GM23338 (cell line): ENCODE results near the gene CBR1. TPM values are rescaled to one million over a fixed set of nuclear protein-coding genes. Genes with fewer than 3 reads are reported as not detected.

Experiments
- ATAC-seq: fragments of 200-7000 bp; cut with Tn5 transposase; 3 replicates; pipeline ENCODE4 v1.9.1; 2020
- DNase-seq: peaks from one replicate; pipeline ENCODE4 v3.0.0-alpha.2; 2015; ENCODE audit warnings: low spot score
- H2AFZ ChIP-seq: fragments of 200-600 bp; sonication (generic); 2 replicates; pipeline ENCODE4 v1.8.0; 2016; ENCODE audit warnings: antibody characterized with exemption, mild to moderate bottlenecking, moderate library complexity
- H3F3A ChIP-seq: fragments of 200-600 bp; sonication (generic); replicated peaks from 2 replicates; pipeline ENCODE4 v1.8.0; 2017; ENCODE audit warnings: antibody characterized with exemption, mixed run types, low read depth
- H3K27ac ChIP-seq: fragments of 200-600 bp; sonication (generic); 2 replicates; pipeline ENCODE4 v1.6.1; 2016; ENCODE audit warnings: low read depth
- H3K27me3 ChIP-seq: fragments of 200-600 bp; sonication (generic); 2 replicates; pipeline ENCODE4 v1.8.0; 2016; ENCODE audit warnings: mild to moderate bottlenecking, mixed run types, moderate library complexity; ENCODE audit not compliant: insufficient read depth
- H3K36me3 ChIP-seq: fragments of 200-600 bp; sonication (generic); 2 replicates; pipeline ENCODE4 v1.8.0; 2016; ENCODE audit warnings: mild to moderate bottlenecking; ENCODE audit not compliant: insufficient read depth
- H3K4me1 ChIP-seq: fragments of 200-600 bp; sonication (generic); 2 replicates; pipeline ENCODE4 v1.8.0; 2016; ENCODE audit warnings: mild to moderate bottlenecking, moderate library complexity; ENCODE audit not compliant: insufficient read depth
- H3K4me2 ChIP-seq: fragments of 200-600 bp; sonication (generic); 2 replicates; pipeline ENCODE4 v1.7.1; 2017; ENCODE audit warnings: mixed run types
- H3K4me3 ChIP-seq: fragments of 200-600 bp; sonication (generic); 2 replicates; pipeline ENCODE4 v1.6.1; 2016; ENCODE audit warnings: mixed run types
- H3K79me2 ChIP-seq: fragments of 200-600 bp; sonication (generic); replicated peaks from 2 replicates; pipeline ENCODE4 v1.8.0; 2017; ENCODE audit warnings: mild to moderate bottlenecking; ENCODE audit not compliant: insufficient read depth
- H3K9me2 ChIP-seq: fragments of 200-600 bp; sonication (generic); 2 replicates; pipeline ENCODE4 v1.8.0; 2017; ENCODE audit not compliant: insufficient read depth
- H4K20me1 ChIP-seq: fragments of 200-600 bp; sonication (generic); replicated peaks from 2 replicates; pipeline ENCODE4 v1.8.0; 2017; ENCODE audit warnings: mild to moderate bottlenecking; ENCODE audit not compliant: insufficient read depth
- H3K27ac Mint-ChIP-seq: 2 replicates; pipeline ENCODE4 v1.8.0; 2020; ENCODE audit warnings: inconsistent platforms, mild to moderate bottlenecking, moderate library complexity, mixed read lengths
- H3K27me3 Mint-ChIP-seq: 3 replicates; pipeline ENCODE4 v1.8.0; 2022; ENCODE audit warnings: low read depth, mild to moderate bottlenecking, moderate library complexity, mixed read lengths, inconsistent platforms; ENCODE audit not compliant: insufficient read depth, poor library complexity
- H3K36me3 Mint-ChIP-seq: 3 replicates; pipeline ENCODE4 v1.8.0; 2021; ENCODE audit warnings: low read depth, mild to moderate bottlenecking, inconsistent platforms, moderate library complexity, mixed read lengths
- H3K4me1 Mint-ChIP-seq: 3 replicates; pipeline ENCODE4 v1.8.0; 2020; ENCODE audit warnings: mild to moderate bottlenecking, inconsistent platforms, mixed read lengths
- H3K4me3 Mint-ChIP-seq: 3 replicates; pipeline ENCODE4 v1.8.0; 2021; ENCODE audit warnings: moderate library complexity, mild to moderate bottlenecking, inconsistent platforms, mixed read lengths
- H3K9me3 Mint-ChIP-seq: 3 replicates; pipeline ENCODE4 v1.8.0; 2020; ENCODE audit warnings: moderate library complexity, mild to moderate bottlenecking, inconsistent platforms, mixed read lengths
- CREB1 ChIP-seq: fragments of 250-450 bp; sonication (Bioruptor Pico); IDR thresholded peaks from 2 replicates; pipeline ENCODE4 v1.5.0; 2020; ENCODE audit warnings: low read depth, mild to moderate bottlenecking, moderate library complexity
- EZH2 ChIP-seq: fragments of 200-600 bp; sonication (generic); IDR thresholded peaks from one replicate; pipeline ENCODE4 v1.8.0; 2017; ENCODE audit warnings: antibody characterized with exemption, mild to moderate bottlenecking, low read depth; ENCODE audit not compliant: unreplicated experiment
- EZH2phosphoT487 ChIP-seq: fragments of 200-600 bp; sonication (generic); IDR thresholded peaks from one replicate; pipeline ENCODE4 v1.8.1; 2018; ENCODE audit warnings: antibody characterized with exemption; ENCODE audit not compliant: unreplicated experiment
- JUNB ChIP-seq: IDR thresholded peaks from one replicate; pipeline ENCODE4 v1.6.1; 2016; ENCODE audit warnings: antibody characterized with exemption; ENCODE audit not compliant: unreplicated experiment
- NANOG ChIP-seq: IDR thresholded peaks from 2 replicates; pipeline ENCODE4 v1.6.1; 2016; ENCODE audit warnings: antibody characterized with exemption, borderline replicate concordance
- STAT1 ChIP-seq: IDR thresholded peaks from one replicate; pipeline ENCODE4 v1.6.1; 2016; ENCODE audit warnings: antibody characterized with exemption; ENCODE audit not compliant: unreplicated experiment
- ZNF114 ChIP-seq: fragments of 250-450 bp; sonication (Bioruptor Pico); IDR thresholded peaks from 2 replicates; pipeline ENCODE4 v1.5.0; 2020; ENCODE audit warnings: mild to moderate bottlenecking, moderate library complexity
- ZNF331 ChIP-seq: fragments of 250-450 bp; sonication (Bioruptor Pico); IDR thresholded peaks from 2 replicates; pipeline ENCODE4 v1.5.0; 2020; ENCODE audit warnings: low read depth, mild to moderate bottlenecking, moderate library complexity
- polyA plus RNA-seq: library from polyadenylated mRNA; unstranded; fragments of >200 nt; fragmentation: Nextera tagmentation; extraction: Ambion mirVana; gene quantifications from 2 replicates; pipeline ENCODE4 v1.2.1, GENCODE V29; 2016
- total RNA-seq: library from RNA; depleted of rRNA; stranded (reverse); fragments of >200 nt; shearing (Covaris generic); gene quantifications from 2 replicates; pipeline ENCODE4 v1.2.3, GENCODE V29; 2014
- TF ChIP-seq, protein P1 (sequence below): IDR thresholded peaks from one replicate; pipeline ENCODE4 v1.6.1; 2018; ENCODE audit warnings: antibody characterized with exemption; ENCODE audit not compliant: unreplicated experiment
- TF ChIP-seq, protein P2 (sequence below): IDR thresholded peaks from 2 replicates; pipeline ENCODE4 v1.6.1; 2016; ENCODE audit warnings: antibody characterized with exemption
- TF ChIP-seq, protein P3 (sequence below): fragments of 250-450 bp; sonication (Bioruptor Pico); IDR thresholded peaks from 2 replicates; pipeline ENCODE4 v1.5.0; 2020; ENCODE audit warnings: mild to moderate bottlenecking, moderate library complexity

Gene CBR1
- total and polyA plus RNA-seq, 2 experiments from 2014 or later: 285 to 487 TPM

DNA sequence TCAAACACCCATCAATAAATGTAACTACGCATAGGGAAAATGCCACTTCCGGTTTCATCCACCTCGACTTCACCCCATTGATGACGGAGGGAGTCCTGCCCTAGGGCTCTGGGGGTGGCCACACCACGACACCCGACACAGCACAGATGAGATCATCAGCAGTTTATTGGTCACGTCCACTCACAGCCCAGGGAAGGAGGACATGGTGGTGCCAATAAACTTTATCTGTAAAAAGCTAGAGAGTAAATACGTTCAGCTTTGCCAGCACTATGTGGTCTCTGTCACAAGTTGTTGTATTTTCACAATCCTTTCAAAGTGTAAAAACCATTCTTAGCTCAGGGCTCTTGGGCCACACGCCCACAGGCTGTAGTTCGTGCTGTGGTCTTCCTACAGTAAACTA is 25.8 kb upstream of the CBR1 start:
- Histone ChIP-seq H3K4me3 (no peak overlapping the region), H2AFZ (no peak overlapping the region), H3F3A (peaks cover 23% of the 10 kb centered on the region; the same call in 1 of the 2 replicates), H3K79me2 (peaks cover 23% of the 10 kb centered on the region), H3K9me2 (no peaks in the 10 kb centered on the region), H3K27me3 (no peaks in the 10 kb centered on the region), H3K4me2 (no peak overlapping the region), H3K27ac (peak overlapping the region; percentile 51), H3K4me1 (peaks cover 2% of the 10 kb centered on the region; the same call in 1 of the 2 replicates), H4K20me1 (peaks cover 3% of the 10 kb centered on the region; the same call in 1 of the 2 replicates), H3K36me3 (peaks cover 58% of the 10 kb centered on the region)
- H3K36me3 Mint-ChIP-seq: peaks cover 85% of the 10 kb centered on the region
- DNase-seq (no peak), ATAC-seq (no peak)
- H3K27me3 Mint-ChIP-seq: no peaks in the 10 kb centered on the region
- H3K4me3 Mint-ChIP-seq: no peak overlapping the region
- H3K27ac Mint-ChIP-seq: no peak overlapping the region
- no peak for TF ChIP-seq CREB1
- TF ChIP-seq STAT1: no peak
- H3K4me1 Mint-ChIP-seq: peaks cover 4% of the 10 kb centered on the region; the same call in 2 of the 3 replicates
- H3K9me3 Mint-ChIP-seq: no peaks in the 10 kb centered on the region

DNA sequence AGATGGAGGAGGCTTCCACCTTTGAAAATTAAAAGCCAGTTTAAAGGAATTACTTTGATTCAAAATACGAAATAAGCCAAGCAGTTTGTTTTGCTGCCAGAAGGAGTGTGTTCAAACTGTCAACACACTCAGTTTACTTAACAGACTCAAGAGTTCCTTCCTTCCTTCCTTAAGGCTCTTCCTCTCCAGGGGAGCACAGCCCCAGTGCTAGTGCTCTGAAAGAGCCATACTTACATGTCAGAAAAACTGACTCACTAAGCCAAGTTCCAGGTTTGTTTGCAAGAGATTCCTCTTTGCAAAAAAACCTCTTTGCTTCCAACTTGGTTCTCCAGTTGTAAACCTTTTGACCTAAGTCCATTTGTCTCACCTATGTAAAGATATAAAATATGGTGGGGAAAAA is 23.8 kb upstream of the CBR1 start:
- Mint-ChIP-seq H3K4me3 (no peak overlapping the region), H3K4me1 (no peaks in the 10 kb centered on the region; the same call in 2 of the 3 replicates), H3K27ac (no peak overlapping the region), H3K36me3 (peaks cover 89% of the 10 kb centered on the region), H3K27me3 (peaks cover 4% of the 10 kb centered on the region), H3K9me3 (no peaks in the 10 kb centered on the region)
- Histone ChIP-seq H3K27me3 (no peaks in the 10 kb centered on the region), H3K4me2 (no peak overlapping the region), H3K4me3 (no peak overlapping the region), H4K20me1 (peaks cover 2% of the 10 kb centered on the region; the same call in 1 of the 2 replicates), H3K27ac (no peak overlapping the region), H3K36me3 (peaks cover 53% of the 10 kb centered on the region), H3F3A (peaks cover 20% of the 10 kb centered on the region; the same call in 1 of the 2 replicates), H3K9me2 (no peaks in the 10 kb centered on the region), H3K4me1 (no peaks in the 10 kb centered on the region), H3K79me2 (peaks cover 24% of the 10 kb centered on the region), H2AFZ (no peak overlapping the region)
- ATAC-seq (no peak), DNase-seq (no peak)
- TF ChIP-seq NANOG (no peak), ZNF331 (CRISPR knock-in tag) (no peak), CREB1 (no peak), STAT1 (no peak), EZH2phosphoT487 (no peak), JUNB (no peak), EZH2 (no peak), ZNF114 (CRISPR knock-in tag) (no peak)
- TF ChIP-seq, protein P1, sequence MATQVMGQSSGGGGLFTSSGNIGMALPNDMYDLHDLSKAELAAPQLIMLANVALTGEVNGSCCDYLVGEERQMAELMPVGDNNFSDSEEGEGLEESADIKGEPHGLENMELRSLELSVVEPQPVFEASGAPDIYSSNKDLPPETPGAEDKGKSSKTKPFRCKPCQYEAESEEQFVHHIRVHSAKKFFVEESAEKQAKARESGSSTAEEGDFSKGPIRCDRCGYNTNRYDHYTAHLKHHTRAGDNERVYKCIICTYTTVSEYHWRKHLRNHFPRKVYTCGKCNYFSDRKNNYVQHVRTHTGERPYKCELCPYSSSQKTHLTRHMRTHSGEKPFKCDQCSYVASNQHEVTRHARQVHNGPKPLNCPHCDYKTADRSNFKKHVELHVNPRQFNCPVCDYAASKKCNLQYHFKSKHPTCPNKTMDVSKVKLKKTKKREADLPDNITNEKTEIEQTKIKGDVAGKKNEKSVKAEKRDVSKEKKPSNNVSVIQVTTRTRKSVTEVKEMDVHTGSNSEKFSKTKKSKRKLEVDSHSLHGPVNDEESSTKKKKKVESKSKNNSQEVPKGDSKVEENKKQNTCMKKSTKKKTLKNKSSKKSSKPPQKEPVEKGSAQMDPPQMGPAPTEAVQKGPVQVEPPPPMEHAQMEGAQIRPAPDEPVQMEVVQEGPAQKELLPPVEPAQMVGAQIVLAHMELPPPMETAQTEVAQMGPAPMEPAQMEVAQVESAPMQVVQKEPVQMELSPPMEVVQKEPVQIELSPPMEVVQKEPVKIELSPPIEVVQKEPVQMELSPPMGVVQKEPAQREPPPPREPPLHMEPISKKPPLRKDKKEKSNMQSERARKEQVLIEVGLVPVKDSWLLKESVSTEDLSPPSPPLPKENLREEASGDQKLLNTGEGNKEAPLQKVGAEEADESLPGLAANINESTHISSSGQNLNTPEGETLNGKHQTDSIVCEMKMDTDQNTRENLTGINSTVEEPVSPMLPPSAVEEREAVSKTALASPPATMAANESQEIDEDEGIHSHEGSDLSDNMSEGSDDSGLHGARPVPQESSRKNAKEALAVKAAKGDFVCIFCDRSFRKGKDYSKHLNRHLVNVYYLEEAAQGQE: no peak
- TF ChIP-seq, protein P2, sequence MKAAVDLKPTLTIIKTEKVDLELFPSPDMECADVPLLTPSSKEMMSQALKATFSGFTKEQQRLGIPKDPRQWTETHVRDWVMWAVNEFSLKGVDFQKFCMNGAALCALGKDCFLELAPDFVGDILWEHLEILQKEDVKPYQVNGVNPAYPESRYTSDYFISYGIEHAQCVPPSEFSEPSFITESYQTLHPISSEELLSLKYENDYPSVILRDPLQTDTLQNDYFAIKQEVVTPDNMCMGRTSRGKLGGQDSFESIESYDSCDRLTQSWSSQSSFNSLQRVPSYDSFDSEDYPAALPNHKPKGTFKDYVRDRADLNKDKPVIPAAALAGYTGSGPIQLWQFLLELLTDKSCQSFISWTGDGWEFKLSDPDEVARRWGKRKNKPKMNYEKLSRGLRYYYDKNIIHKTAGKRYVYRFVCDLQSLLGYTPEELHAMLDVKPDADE: no peak
- TF ChIP-seq, protein P3, sequence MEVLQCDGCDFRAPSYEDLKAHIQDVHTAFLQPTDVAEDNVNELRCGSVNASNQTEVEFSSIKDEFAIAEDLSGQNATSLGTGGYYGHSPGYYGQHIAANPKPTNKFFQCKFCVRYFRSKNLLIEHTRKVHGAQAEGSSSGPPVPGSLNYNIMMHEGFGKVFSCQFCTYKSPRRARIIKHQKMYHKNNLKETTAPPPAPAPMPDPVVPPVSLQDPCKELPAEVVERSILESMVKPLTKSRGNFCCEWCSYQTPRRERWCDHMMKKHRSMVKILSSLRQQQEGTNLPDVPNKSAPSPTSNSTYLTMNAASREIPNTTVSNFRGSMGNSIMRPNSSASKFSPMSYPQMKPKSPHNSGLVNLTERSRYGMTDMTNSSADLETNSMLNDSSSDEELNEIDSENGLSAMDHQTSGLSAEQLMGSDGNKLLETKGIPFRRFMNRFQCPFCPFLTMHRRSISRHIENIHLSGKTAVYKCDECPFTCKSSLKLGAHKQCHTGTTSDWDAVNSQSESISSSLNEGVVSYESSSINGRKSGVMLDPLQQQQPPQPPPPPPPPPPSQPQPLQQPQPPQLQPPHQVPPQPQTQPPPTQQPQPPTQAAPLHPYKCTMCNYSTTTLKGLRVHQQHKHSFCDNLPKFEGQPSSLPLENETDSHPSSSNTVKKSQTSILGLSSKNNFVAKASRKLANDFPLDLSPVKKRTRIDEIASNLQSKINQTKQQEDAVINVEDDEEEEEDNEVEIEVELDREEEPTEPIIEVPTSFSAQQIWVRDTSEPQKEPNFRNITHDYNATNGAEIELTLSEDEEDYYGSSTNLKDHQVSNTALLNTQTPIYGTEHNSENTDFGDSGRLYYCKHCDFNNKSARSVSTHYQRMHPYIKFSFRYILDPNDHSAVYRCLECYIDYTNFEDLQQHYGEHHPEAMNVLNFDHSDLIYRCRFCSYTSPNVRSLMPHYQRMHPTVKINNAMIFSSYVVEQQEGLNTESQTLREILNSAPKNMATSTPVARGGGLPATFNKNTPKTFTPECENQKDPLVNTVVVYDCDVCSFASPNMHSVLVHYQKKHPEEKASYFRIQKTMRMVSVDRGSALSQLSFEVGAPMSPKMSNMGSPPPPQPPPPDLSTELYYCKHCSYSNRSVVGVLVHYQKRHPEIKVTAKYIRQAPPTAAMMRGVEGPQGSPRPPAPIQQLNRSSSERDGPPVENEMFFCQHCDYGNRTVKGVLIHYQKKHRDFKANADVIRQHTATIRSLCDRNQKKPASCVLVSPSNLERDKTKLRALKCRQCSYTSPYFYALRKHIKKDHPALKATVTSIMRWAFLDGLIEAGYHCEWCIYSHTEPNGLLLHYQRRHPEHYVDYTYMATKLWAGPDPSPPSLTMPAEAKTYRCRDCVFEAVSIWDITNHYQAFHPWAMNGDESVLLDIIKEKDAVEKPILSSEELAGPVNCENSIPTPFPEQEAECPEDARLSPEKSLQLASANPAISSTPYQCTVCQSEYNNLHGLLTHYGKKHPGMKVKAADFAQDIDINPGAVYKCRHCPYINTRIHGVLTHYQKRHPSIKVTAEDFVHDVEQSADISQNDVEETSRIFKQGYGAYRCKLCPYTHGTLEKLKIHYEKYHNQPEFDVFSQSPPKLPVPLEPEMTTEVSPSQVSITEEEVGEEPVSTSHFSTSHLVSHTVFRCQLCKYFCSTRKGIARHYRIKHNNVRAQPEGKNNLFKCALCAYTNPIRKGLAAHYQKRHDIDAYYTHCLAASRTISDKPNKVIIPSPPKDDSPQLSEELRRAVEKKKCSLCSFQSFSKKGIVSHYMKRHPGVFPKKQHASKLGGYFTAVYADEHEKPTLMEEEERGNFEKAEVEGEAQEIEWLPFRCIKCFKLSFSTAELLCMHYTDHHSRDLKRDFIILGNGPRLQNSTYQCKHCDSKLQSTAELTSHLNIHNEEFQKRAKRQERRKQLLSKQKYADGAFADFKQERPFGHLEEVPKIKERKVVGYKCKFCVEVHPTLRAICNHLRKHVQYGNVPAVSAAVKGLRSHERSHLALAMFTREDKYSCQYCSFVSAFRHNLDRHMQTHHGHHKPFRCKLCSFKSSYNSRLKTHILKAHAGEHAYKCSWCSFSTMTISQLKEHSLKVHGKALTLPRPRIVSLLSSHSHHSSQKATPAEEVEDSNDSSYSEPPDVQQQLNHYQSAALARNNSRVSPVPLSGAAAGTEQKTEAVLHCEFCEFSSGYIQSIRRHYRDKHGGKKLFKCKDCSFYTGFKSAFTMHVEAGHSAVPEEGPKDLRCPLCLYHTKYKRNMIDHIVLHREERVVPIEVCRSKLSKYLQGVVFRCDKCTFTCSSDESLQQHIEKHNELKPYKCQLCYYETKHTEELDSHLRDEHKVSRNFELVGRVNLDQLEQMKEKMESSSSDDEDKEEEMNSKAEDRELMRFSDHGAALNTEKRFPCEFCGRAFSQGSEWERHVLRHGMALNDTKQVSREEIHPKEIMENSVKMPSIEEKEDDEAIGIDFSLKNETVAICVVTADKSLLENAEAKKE (CRISPR knock-in tag): no peak
